ENCODE data around the gene CAPN15.

CAPN15 gene

GRCh38 chr16:526181-527014 is 1.1 kb upstream of the CAPN15 start:
- no peak for DNase-seq

- peak; percentile 31 for DNase-seq
These were observed 849 bp downstream of the CAPN15 start for GRCh38 chr16:528111-529011.

DNA sequence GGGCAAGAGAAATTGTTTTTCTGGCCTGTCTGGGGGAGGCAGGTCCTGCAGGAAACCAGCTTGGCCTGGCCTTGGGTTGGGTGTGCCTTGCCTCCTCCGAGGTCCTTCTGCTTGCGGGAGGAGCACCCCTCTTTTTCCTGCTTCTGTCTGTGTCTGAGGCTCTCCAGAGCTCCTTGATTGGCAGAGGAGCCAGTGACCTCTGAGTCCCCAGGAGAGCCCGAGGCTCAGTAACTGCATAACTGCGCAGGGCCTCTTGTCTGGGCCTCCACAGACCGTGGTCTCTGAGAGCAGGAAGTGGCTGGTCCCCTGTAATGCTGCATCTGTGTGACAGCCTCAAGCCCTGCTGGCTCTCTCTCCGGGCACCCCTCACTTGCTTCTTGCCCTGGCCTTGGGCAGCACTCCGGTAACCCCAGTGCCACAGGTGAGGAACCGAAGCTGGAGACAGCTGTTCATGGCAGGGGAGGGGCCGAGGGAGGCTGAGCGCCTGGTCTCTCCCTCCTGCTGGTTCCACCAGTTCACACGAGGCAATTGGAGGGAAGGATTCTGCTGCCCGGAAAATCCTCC is 1.6 kb downstream of the CAPN15 start:
- no peak for DNase-seq

DNA sequence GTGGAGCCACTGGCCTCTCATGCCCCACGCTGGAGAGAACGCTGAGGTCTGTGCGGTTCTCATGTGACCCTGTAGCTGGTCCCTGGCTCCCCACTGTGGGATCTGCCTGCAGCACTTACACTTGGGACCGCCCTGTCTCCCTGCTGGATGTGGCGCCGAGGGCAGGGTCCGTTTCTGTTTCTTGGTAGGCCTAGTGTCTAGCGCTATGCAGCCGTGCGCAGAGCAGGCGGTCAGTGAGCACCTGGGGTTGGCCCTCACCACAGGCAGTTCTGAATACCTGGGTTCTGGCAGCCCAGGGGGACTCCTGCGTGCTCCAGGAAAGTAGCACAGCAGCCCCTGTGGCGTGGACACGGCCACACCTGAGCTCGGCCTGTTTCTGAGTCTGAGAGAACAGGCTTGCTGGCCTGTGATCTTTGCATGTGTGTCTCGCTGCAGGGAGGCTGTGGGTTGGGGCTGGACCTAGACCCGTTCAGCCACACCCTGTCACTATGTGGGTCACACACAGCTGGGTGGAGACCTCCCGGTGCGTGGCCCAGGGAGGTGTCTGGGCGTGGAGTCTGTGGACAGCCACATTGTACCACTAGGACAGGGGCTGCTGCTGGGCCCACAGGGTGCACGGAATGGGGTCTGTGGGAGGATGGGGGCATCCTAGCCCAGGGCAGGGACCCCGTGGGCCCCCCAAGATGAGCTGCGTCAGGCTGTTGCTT is 2.8 kb downstream of the CAPN15 start:
- no peak for DNase-seq

GRCh38 chr16:531494-532125 is 4.1 kb downstream of the CAPN15 start:
- DNase-seq: no peak

DNA sequence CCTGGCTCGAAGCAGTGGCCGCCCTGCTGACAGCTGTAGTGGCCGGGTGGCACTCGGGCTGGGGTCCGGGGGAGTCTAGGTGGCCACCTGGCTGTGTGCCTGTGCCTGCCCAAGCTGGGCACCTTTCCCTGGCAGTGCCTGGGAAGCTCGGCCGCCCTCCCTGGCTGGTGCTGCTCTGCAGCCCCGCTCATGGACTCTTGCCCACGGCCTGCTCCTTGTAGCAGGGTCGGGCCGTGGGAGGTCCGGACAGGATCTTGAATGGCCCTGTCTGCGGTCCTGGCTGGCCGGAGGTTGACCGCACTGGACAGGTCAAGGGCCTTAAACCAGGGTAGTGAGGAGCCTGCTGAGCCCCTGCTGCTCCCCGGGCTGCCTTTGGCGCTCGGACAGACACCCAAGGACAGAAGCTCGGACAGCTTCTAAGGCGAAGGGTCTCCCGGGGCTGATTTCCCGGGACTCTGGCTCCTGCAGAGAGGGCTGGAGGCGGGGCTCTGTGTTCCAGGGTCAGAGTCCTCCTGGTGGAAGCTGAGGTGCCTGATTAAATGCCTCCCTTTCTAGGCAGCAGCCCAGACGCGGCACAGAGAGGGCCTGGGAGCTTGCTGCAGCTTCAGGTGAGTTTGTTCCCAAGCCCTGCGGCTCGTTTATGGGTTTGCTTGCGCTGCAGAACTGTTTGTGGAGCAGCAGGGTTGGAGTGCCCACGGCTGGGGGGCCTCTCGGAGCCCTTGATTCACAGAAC is 6.0 kb downstream of the CAPN15 start:
- DNase-seq: no peak

DNA sequence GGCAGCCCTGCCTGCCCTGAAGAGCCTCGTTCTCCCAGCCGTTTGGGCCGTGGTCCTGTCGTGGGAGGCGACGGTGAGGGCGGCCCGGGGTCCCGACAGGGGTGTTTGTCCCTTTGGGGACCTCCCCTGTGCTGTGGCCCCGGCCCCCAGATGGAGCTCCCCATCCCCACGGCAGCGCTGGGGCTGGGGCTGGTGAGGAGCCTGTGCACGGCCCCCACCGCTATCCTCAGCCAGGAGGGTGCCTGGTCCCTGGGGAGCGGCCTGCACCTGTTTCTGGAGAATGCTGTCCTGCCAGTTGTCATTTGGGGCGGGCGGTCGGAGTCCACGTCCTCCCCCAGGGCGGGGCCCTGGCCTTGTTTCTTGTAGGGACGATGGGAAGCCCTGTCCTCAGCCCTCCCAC is 6.6 kb downstream of the CAPN15 start:
- DNase-seq: no peak

GRCh38 chr16:534856-535445 is 7.4 kb downstream of the CAPN15 start:
- no peak for DNase-seq

DNA sequence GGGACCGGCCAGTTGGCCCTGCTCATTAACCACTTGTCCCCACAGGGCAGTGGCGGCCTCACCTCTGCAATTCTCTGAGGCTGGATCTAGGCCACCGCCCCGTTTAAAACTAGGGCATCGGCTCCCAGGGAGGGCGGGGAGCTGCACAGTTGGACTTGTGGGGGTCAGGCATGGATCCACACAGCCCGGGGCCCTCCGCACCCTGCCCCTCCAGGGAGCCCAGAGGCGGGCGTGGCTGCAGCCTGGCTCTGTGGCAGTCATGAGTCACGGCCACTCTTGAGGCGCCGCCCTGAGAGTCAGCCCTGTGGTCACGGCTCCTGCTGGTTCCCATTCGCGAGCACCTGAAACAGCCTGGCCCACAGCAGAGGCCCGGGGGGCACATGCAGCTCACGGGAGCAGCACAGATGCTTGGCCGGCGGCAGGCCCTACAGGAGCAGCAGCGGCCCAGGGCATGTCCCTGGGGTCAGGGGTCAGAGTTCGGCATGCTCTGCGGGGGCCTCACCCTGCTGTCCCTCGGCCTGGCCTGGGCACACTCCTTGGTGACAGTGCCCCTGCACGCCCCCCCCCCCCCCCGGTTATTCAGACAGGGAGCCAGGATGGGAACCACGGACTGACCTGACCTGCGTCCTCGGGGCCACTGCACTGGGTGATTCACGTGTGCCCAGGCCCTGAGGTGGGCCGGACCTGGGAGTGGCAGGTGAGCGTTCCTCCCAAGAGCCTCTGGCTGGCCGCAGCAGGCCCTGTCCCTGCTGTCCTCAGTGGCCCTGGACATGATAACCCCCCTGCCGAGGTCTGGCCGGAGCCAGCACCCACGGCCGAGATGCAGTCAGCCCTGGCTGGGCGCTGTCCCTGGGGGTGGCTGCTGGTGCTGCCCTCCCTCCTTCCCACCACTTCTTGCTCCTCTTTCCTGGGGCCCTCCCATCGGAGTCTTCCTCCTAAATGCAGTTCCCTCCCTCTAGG is 8.2 kb downstream of the CAPN15 start:
- DNase-seq: peak; percentile 13

DNA sequence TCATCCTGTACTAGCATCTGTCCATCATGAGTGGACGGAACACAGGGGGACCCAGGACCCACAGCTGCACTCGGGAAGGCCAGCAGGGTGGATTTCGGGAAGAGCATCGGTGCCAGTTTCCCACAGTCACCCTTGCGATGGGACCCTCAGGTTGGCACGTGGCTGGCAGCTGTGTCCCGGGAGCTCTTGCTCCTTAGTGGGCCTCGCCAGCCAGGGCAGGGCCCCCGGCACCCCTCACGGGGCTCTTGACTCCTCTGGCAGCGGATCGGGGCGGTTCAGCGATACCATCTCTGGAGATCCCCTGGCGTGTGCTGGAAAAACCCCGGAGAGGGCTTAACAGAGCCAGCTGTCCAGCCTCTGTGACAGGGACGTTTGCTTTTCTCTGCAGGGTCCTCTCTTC is 9.2 kb downstream of the CAPN15 start:
- no peak for DNase-seq

DNA sequence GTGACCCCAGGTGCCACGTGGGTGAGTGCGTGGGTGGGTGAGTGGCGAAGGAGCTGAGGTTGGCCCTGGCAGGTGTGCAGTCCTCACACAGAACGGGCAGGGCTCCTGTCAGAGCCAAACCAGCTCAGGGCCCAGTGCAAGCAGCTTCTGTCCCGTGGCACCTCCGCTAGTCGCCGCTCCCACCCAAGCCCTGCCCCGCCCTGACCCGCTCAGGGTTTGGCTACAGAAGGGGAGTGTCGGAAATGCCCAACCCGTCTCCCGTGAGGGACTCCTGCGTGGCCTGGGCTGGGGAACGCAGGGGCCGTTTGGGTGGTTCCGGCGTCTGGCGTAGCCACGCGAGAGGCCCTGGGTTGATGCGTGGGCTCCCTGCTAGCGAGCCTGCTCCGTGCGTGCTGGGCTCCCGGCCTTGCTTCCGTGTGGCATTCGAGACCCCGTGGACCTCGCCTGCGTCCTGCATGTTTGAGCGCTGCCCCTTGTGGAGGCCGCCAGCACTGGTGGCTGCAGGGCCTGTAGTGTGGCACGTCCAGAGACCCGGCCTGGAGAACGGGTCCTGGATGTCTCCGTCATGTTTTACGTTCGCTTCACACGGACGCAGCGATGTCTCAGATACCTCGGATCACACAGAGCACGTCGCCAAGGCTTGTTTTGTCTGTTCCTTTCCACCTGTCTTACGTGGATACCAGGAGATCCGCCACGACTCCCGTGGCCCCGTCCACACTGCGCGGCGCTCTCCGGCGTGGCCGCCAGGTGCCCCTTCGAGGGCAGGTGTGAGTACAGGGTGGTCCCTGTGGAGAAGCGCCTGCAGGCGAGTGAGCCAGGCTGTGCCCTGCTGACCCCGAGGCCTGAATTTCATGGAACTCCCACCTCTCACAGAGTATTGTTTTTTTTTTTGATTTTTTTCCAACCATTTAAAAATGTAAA is 10.2 kb downstream of the CAPN15 start:
- DNase-seq: no peak

GRCh38 chr16:539901-540530 is 12.5 kb downstream of the CAPN15 start:
- peak; percentile 43 for DNase-seq

DNA sequence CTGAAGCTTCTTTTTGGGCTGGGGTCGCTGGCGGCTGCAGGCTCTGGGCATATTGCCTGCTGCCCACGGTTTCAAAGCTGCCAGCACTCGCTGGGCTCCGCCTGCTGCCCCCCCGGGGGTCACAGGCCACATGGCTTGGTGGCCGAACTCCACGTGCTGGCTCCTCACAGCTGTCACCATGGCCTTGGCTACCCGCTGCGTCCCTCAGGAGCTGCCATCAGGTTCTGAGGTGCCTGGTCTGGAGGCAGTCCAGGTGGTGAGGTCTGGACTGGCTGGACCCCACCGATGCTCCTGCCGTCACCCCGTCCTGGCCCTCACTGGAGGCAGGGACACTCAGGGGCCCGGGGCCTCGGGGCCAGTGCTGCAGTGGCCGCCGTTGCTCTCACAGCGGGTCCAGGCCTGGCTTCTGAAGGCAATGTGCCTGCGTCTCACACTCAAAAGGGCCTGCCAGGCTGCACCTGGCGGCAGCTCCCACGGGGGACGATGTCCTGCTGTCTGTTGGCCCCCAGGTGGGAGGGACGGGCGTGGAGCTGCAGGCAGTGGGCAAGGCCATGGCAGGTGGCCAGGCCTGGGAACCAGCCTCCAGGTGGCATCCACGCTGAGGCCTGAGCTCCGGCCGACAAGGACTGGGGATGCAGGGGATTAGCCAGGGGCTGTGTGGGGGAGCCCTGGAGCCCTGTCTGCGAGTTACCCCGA is 13.3 kb downstream of the CAPN15 start:
- DNase-seq: no peak

DNA sequence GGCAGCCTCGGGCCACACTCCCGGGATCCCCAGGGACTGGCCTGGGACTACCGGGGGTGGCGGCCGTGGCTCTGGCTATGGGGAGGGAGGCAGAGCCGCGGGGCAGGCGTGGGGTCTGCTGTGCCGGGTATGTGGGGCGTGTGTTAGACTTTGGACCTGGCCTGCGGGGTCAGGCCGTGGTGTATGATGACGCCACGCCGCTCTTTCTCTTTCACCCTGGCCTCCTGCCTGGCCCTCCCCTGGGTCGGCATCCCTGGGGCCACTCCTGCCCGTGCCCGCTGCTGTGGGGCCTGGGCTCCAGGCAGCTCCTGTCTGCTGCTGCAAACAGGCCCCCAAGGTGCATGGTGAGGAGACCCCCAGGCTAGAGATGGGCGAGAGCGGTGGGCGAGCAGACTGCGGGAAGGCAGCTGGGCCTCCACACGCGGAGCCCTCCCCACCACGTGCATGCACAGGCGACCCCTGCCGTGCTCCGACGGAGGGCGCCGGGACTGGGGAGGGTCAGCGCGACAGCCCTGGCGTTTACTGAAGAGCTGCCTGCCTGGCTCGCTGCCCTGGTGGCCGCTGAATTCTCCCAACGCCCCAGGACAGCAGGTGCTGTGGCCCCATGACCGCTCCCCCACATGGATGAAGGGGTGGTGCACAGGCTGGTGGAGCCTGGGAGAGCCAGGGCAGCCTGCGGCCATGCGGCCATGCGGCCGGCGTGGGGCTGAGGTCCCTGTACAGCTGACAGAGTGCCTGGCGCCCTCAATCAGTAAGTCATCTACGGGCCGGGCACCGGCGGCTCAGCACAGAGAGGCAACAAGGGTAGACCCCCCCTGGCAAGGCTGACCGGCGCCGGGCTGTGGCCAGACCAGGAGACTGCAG is 16.0 kb downstream of the CAPN15 start:
- DNase-seq: no peak

DNA sequence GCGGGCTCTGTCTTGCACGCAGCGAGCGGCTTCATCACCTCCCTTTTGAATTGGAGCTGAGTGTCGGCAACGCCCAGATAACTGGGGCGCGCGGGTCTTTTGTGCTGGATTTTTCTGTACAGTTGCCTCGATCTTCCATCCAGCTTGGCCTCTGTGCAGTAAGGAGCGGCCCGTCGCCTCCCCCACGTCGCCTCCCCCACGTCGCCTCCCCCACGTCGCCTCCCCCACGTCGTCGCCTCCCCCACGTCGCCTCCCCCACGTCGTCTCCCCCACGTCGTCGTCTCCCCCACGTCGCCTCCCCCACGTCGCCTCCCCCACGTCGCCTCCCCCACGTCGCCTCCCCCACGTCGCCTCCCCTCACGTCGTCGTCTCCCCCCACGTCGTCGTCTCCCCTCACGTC is 17.0 kb downstream of the CAPN15 start:
- no peak for DNase-seq

GRCh38 chr16:546909-547770 is 19.6 kb downstream of the CAPN15 start:
- no peak for DNase-seq

Measured in amniotic stem cell (primary cell).